K562 (cell line): ENCODE measurements around the gene CDC42BPB.

Experiments
- ARHGAP35 ChIP-seq: fragments of 450-650 bp; IDR thresholded peaks from 2 replicates; pipeline ENCODE4 v1.6.1; 2018; ENCODE audit not compliant: partially characterized antibody
- ATF3 ChIP-seq, 2 experiments: fragments of 450-650 bp in 1 of 2; sonication (generic) in 1 of 2; formaldehyde crosslinking in 1 of 2; IDR thresholded peaks in 1 of 2; conservative IDR thresholded peaks in 1 of 2; 2 replicates each; pipeline versions ENCODE4 v1.6.1 to v1.8.1; 2016 to 2023; ENCODE audit warnings: mild to moderate bottlenecking in 2 of 2, moderate library complexity in 2 of 2, inconsistent platforms in 1 of 2, missing genetic modification reagents in 1 of 2
- CHCHD3 ChIP-seq: fragments of 250-450 bp; sonication (Bioruptor Pico); IDR thresholded peaks from 2 replicates; pipeline ENCODE4 v2.1.2; 2022; ENCODE audit warnings: mild to moderate bottlenecking
- CTCF ChIP-seq, 3 experiments: IDR thresholded peaks in 2 of 3; conservative IDR thresholded peaks in 1 of 3; 2 replicates each; pipeline ENCODE4 v1.5.1; 2011 to 2012; ENCODE audit warnings: low read length in 3 of 3, mild to moderate bottlenecking in 3 of 3, control low read depth in 2 of 3, improper control_type of control experiment in 1 of 3, inconsistent platforms in 1 of 3, low read depth in 1 of 3, mixed read lengths in 1 of 3, moderate library complexity in 1 of 3; ENCODE audit not compliant: insufficient read depth in 2 of 3
- ERF ChIP-seq: fragments of 450-650 bp; formaldehyde crosslinking; IDR thresholded peaks from 2 replicates; pipeline ENCODE4 v1.4.0; 2020; ENCODE audit warnings: mild to moderate bottlenecking, mixed read lengths
- ETV6 ChIP-seq, 3 experiments: fragments of 150-350 bp in 1 of 3; sonication (generic) in 1 of 3; formaldehyde crosslinking in 1 of 3; IDR thresholded peaks; 2 replicates each; pipeline versions ENCODE4 v1.6.1 to v1.8.0; 2014 to 2022; ENCODE audit warnings: borderline replicate concordance in 2 of 3, low read depth in 2 of 3, antibody characterized with exemption in 1 of 3, low read length in 1 of 3, mild to moderate bottlenecking in 1 of 3, missing genetic modification reagents in 1 of 3
- MXD1 ChIP-seq: fragments of 250-450 bp; sonication (Bioruptor Pico); IDR thresholded peaks from 2 replicates; pipeline ENCODE4 v1.8.0; 2021; ENCODE audit warnings: borderline replicate concordance, mild to moderate bottlenecking, moderate library complexity; ENCODE audit not compliant: poor library complexity, severe bottlenecking
- POLR2AphosphoS5 ChIP-seq: IDR thresholded peaks from 2 replicates; pipeline ENCODE4 v1.6.1; 2011; ENCODE audit warnings: mild to moderate bottlenecking, low read depth, low read length, moderate library complexity; ENCODE audit not compliant: control insufficient read depth, insufficient read depth
- REST ChIP-seq, 2 experiments: fragments of 450-650 bp; formaldehyde crosslinking in 1 of 2; IDR thresholded peaks; 2 replicates each; pipeline versions ENCODE4 v1.4.0 to v1.6.1; 2014 to 2020; ENCODE audit warnings: mild to moderate bottlenecking in 2 of 2, borderline replicate concordance in 1 of 2, low read depth in 1 of 2
- SP1 ChIP-seq: sonication (generic); formaldehyde crosslinking; IDR thresholded peaks from 2 replicates; pipeline ENCODE4 v1.8.1; 2022; ENCODE audit warnings: mild to moderate bottlenecking, missing genetic modification reagents
- TCF7L2 ChIP-seq: fragments of 150-350 bp; IDR thresholded peaks from 2 replicates; pipeline ENCODE4 v1.6.1; 2016; ENCODE audit warnings: low read depth, mild to moderate bottlenecking, low read length, moderate library complexity
- XRCC3 ChIP-seq: fragments of 450-650 bp; IDR thresholded peaks from 2 replicates; pipeline ENCODE4 v1.6.1; 2017; ENCODE audit warnings: mild to moderate bottlenecking, moderate library complexity
- ZFP36 ChIP-seq: fragments of 150-350 bp; IDR thresholded peaks from 2 replicates; pipeline ENCODE4 v1.6.1; 2018; ENCODE audit warnings: low read length, low read depth; ENCODE audit not compliant: partially characterized antibody

GRCh38 chr14:102898298-102898697 lies 159.1 kb downstream of the CDC42BPB start:
- TF ChIP-seq CHCHD3 (CRISPR knock-in tag) (no peak), TCF7L2 (no peak), ERF (no peak), ZFP36 (no peak), MXD1 (CRISPR knock-in tag) (no peak), ARHGAP35 (no peak), XRCC3 (no peak), REST (IDR thresholded peaks at IDR 0.05; ENCODE audit: borderline replicate concordance) (no peak), REST (CRISPR knock-in tag; IDR thresholded peaks at IDR 0.05; ENCODE audit: low read depth) (no peak), ETV6 (IDR thresholded peaks at IDR 0.05; ENCODE audit: borderline replicate concordance in 1 of 2, low read depth in 2 of 2, low read length in 1 of 2) (no peak), ETV6 (CRISPR knock-in tag; IDR thresholded peaks at IDR 0.05; ENCODE audit: borderline replicate concordance) (no peak), ATF3 (IDR thresholded peaks at IDR 0.05) (no peak), ATF3 (CRISPR knock-in tag; conservative IDR thresholded peaks at IDR 0.05) (no peak), POLR2AphosphoS5 (no peak), SP1 (no peak), CTCF (IDR thresholded peaks at IDR 0.05 in 2 of 3, conservative IDR thresholded peaks at IDR 0.05 in 1 of 3; ENCODE audit: insufficient read depth in 2 of 3, low read depth in 1 of 3, low read length in 3 of 3) (no peak)
